Calu3 (cell line): ENCODE measurements around the gene ACACA. TPM values are rescaled to one million over a fixed set of nuclear protein-coding genes. Genes with fewer than 3 reads are reported as not detected.

ENCODE experiments used
- BruUV-seq: library from RNA; stranded (reverse); fragments of 400-500 nt; replicated peaks from 2 replicates; lab custom pipeline; 2021; lab: Mats Ljungman, UMichigan
- CTCF ChIA-PET: fragments of 300-600 bp; sonication (Branson Sonifier 250); formaldehyde crosslinking; loops from one replicate; lab custom pipeline; 2022; ENCODE audit warnings: antibody characterized with exemption; lab: Charles Lee
- DNase-seq: peaks from one replicate; pipeline ENCODE4 v3.0.0; 2022
- H3K27ac Mint-ChIP-seq: one replicate; pipeline ENCODE4 v1.8.0; 2022; ENCODE audit warnings: mixed read lengths; ENCODE audit not compliant: unreplicated experiment
- H3K27me3 Mint-ChIP-seq: one replicate; pipeline ENCODE4 v1.8.0; 2022; ENCODE audit warnings: mixed read lengths; ENCODE audit not compliant: unreplicated experiment
- H3K36me3 Mint-ChIP-seq: one replicate; pipeline ENCODE4 v1.8.0; 2022; ENCODE audit warnings: mild to moderate bottlenecking, moderate library complexity, mixed read lengths; ENCODE audit not compliant: insufficient read depth, unreplicated experiment
- H3K4me1 Mint-ChIP-seq: one replicate; pipeline ENCODE4 v1.8.0; 2022; ENCODE audit warnings: mild to moderate bottlenecking, low read depth, mixed read lengths; ENCODE audit not compliant: unreplicated experiment
- H3K4me3 Mint-ChIP-seq: one replicate; pipeline ENCODE4 v1.8.0; 2022; ENCODE audit warnings: mild to moderate bottlenecking, low read depth, moderate library complexity, mixed read lengths; ENCODE audit not compliant: unreplicated experiment
- H3K9me3 Mint-ChIP-seq: one replicate; pipeline ENCODE4 v1.8.0; 2022; ENCODE audit warnings: low read depth, mixed read lengths; ENCODE audit not compliant: unreplicated experiment
- intact Hi-C: fragments of 100-400 bp; cut with micrococcal nuclease; formaldehyde crosslinking; loops from one replicate; pipeline ENCODE4 v1.10.0; 2022; ENCODE audit not compliant: unreplicated experiment
- total RNA-seq: library from RNA; stranded (reverse); gene quantifications from 2 replicates; pipeline ENCODE4 v1.2.3, GENCODE V29; 2022
- TF ChIP-seq, protein P1 (sequence below): fragments of 200-600 bp; IDR thresholded peaks from one replicate; pipeline ENCODE4 v1.8.0; 2022; ENCODE audit warnings: antibody characterized with exemption; ENCODE audit not compliant: unreplicated experiment

The ACACA gene
- total RNA-seq, 1 experiment from 2014 or later = 392 TPM

- CTCF ChIA-PET = interaction anchor here (0.7 to 2.1 kb wide), 4 partner anchors 9 to 64 kb away, joined by 4 to 19 read pairs (median 6); no protein-coding TSS in a partner anchor
- H3K9me3 Mint-ChIP-seq = no peaks in the 10 kb centered on the region
- TF ChIP-seq, protein P1, sequence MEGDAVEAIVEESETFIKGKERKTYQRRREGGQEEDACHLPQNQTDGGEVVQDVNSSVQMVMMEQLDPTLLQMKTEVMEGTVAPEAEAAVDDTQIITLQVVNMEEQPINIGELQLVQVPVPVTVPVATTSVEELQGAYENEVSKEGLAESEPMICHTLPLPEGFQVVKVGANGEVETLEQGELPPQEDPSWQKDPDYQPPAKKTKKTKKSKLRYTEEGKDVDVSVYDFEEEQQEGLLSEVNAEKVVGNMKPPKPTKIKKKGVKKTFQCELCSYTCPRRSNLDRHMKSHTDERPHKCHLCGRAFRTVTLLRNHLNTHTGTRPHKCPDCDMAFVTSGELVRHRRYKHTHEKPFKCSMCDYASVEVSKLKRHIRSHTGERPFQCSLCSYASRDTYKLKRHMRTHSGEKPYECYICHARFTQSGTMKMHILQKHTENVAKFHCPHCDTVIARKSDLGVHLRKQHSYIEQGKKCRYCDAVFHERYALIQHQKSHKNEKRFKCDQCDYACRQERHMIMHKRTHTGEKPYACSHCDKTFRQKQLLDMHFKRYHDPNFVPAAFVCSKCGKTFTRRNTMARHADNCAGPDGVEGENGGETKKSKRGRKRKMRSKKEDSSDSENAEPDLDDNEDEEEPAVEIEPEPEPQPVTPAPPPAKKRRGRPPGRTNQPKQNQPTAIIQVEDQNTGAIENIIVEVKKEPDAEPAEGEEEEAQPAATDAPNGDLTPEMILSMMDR = no peak
- intact Hi-C loops = no loop called here
- H3K27me3 Mint-ChIP-seq = no peaks in the 10 kb centered on the region
- H3K27ac Mint-ChIP-seq = no peak overlapping the region
- no peaks in the 10 kb centered on the region for H3K4me1 Mint-ChIP-seq
- no TSS peak for BruUV-seq
- no peak for DNase-seq
- H3K36me3 Mint-ChIP-seq = no peaks in the 10 kb centered on the region
- no peak overlapping the region for H3K4me3 Mint-ChIP-seq
Observed at GRCh38 chr17:37382056-37382455, 24.6 kb downstream of the ACACA start.

DNA sequence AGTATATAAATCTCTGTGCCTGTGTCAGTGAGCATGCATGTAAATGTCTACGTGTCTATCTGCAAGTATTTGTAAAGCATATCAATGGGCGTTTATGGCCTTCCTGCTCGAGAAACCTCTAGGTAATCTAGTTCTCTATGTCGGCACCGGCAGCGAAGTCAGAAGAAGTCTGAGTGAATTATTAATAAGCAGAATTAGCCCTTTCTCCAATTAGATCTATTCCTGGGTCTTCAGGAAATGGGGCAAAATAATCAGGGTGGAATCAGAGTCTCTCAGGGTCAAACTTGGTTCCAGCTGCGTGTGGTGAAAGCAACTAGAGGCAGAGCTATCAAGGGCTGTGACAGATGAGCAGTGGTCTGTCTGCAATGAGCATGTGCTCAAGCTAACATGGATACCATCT lies 30.9 kb downstream of the ACACA start, which contains the start of gene C17orf78:
C17orf78 (plus strand) TSS at position 280 of the 400 bp plus-strand sequence; CDS start at position 388, 108 bp downstream.
- DNase-seq = no peak
- TF ChIP-seq, protein P1 = no peak
- no TSS peak for BruUV-seq
- CTCF ChIA-PET = interaction anchor here (0.6 to 9.2 kb wide), 3 partner anchors 17 to 194 kb away, joined by 6 to 300 read pairs (median 6); no protein-coding TSS in a partner anchor
- no peaks in the 10 kb centered on the region for H3K27me3 Mint-ChIP-seq
- no peaks in the 10 kb centered on the region for H3K36me3 Mint-ChIP-seq
- peaks cover 9% of the 10 kb centered on the region for H3K4me1 Mint-ChIP-seq
- H3K9me3 Mint-ChIP-seq = no peaks in the 10 kb centered on the region
- intact Hi-C loops = no loop called here
- no peak within 1 kb of the TSS for H3K4me3 Mint-ChIP-seq
- no peak within 1 kb of the TSS for H3K27ac Mint-ChIP-seq

DNA sequence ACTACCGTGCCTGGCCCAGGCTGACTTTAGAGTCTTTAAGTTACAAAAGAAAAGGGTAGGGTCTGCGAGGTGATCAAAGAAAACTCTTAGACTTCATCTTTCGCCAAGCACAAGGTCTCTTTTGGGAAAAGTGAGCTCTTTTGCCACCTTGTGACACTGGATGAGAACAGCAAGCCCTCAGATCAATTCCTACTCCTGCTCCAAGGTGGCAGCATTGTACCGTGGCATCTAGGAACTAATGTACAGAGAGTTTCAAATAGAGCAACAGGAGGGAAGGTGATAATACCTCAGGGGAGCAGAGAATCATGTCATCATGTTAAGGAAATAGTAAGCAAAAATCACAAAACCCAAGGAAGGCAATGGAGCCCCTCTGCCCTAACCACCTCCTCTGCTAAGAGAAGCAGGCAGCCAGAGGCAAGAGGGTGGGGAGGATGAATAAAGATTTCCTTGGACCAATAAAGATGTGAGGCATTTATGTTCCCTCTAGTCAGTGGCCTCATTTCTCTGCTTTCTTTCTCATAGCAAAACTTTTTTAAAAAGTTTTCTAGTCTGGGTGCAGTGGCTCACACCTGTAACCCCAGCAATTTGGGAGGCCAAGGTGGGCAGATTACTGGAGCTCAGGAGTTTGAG lies 33.0 kb downstream of the ACACA start:
- H3K27ac Mint-ChIP-seq = no peak overlapping the region
- BruUV-seq = no TSS peak
- DNase-seq = peak; percentile 95
- H3K4me1 Mint-ChIP-seq = peaks cover 9% of the 10 kb centered on the region
- CTCF ChIA-PET = interaction anchor here (0.5 to 9.2 kb wide), 87 partner anchors 9 to 1922 kb away, joined by 3 to 300 read pairs (median 5); partner anchors contain the start of genes ACACA, DUSP14, MRM1 and SYNRG
- H3K27me3 Mint-ChIP-seq = no peaks in the 10 kb centered on the region
- intact Hi-C loops = loop anchor here (1.0 to 2.0 kb wide), 3 partner anchors 24 to 744 kb away; no protein-coding TSS in a partner anchor
- no peak overlapping the region for H3K4me3 Mint-ChIP-seq
- TF ChIP-seq, protein P1 = peak; percentile 100
- H3K9me3 Mint-ChIP-seq = no peaks in the 10 kb centered on the region
- H3K36me3 Mint-ChIP-seq = no peaks in the 10 kb centered on the region

GRCh38 chr17:37368577-37368976 lies 38.1 kb downstream of the ACACA start:
- TF ChIP-seq, protein P1 = no peak
- H3K27ac Mint-ChIP-seq = no peak overlapping the region
- peaks cover 8% of the 10 kb centered on the region for H3K4me1 Mint-ChIP-seq
- H3K9me3 Mint-ChIP-seq = no peaks in the 10 kb centered on the region
- intact Hi-C loops = no loop called here
- CTCF ChIA-PET = no interaction called here
- H3K36me3 Mint-ChIP-seq = no peaks in the 10 kb centered on the region
- no peaks in the 10 kb centered on the region for H3K27me3 Mint-ChIP-seq
- no TSS peak for BruUV-seq
- no peak overlapping the region for H3K4me3 Mint-ChIP-seq
- DNase-seq = no peak
